ENCODE results near the gene B3GNT2. TPM values are rescaled to one million over a fixed set of nuclear protein-coding genes. Genes with fewer than 3 reads are reported as not detected.
"Not testable (repeated sequence)": the region's sequence is repeated elsewhere in the genome, so short reads cannot be mapped to it uniquely, and the experiment has no call there.

Gene B3GNT2
- polyA plus RNA-seq, 1 experiment: 8.6 TPM

DNA sequence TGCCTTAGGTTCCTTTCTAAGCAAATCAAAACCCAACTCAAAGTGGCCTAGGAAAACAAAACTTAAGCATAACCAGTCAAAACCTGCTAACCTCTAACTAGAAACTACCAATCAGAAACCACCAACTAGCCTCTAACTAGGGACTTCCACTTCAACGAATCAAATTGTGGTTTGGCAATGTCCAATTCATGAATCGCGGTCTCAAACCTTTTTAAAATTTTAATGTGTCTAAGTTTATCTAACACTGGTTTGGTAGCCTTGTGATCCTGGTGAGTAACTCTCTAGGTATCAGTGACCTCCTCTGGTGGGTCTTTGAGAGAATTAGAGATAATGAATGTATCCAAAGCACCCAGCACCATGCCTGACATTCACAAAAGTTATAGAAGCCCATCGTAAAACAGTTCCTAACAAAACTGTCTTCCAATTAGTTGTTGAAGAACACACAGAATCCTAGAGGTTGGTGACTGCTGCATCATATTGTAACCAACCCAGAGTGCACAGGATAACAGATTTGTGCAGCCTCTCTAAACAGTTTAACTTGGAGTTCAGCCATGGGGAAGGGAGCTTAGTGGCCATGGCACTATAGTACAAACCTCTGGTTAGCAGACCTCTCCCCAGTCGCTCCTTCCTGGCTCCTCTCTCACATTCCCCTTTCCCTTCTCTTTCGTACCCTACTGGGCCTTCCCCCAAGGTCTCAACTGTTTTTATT, 45.2 kb upstream of the B3GNT2 start:
- H3K27ac ChIP-seq (ENCODE audit: low read depth, low read length): no peak overlapping the region
- CTCF ChIA-PET: no interaction called here
- H3K4me3 ChIP-seq (ENCODE audit: low read depth, low read length): no peak overlapping the region
- TF ChIP-seq, protein P1, sequence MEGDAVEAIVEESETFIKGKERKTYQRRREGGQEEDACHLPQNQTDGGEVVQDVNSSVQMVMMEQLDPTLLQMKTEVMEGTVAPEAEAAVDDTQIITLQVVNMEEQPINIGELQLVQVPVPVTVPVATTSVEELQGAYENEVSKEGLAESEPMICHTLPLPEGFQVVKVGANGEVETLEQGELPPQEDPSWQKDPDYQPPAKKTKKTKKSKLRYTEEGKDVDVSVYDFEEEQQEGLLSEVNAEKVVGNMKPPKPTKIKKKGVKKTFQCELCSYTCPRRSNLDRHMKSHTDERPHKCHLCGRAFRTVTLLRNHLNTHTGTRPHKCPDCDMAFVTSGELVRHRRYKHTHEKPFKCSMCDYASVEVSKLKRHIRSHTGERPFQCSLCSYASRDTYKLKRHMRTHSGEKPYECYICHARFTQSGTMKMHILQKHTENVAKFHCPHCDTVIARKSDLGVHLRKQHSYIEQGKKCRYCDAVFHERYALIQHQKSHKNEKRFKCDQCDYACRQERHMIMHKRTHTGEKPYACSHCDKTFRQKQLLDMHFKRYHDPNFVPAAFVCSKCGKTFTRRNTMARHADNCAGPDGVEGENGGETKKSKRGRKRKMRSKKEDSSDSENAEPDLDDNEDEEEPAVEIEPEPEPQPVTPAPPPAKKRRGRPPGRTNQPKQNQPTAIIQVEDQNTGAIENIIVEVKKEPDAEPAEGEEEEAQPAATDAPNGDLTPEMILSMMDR (IDR thresholded peaks at IDR 0.05; ENCODE audit: low read depth, low read length): no peak
- POLR2A ChIA-PET: no interaction called here
- H3K9me3 ChIP-seq (ENCODE audit: control insufficient read depth, insufficient read depth, low read length): 0 out of 2 replicates have a peak, but pooled peaks cover 2% of the 10 kb centered on the region
- no peaks in the 10 kb centered on the region for H3K27me3 ChIP-seq (ENCODE audit: control insufficient read depth, insufficient read depth, low read length)
- DNase-seq (ENCODE audit: low read depth, low spot score): no peak

- no peak for DNase-seq (ENCODE audit: low read depth, low spot score)
- ChIA-PET CTCF (interaction anchor here (0.6 kb wide), 1 partner anchor 1110 kb away, joined by 8 read pairs; no protein-coding TSS in a partner anchor), POLR2A (no interaction called here)
- TF ChIP-seq, protein P1 (IDR thresholded peaks at IDR 0.05; ENCODE audit: low read depth, low read length): no peak
- Histone ChIP-seq H3K4me3 (ENCODE audit: low read depth, low read length) (no peak overlapping the region), H3K27ac (ENCODE audit: low read depth, low read length) (no peak overlapping the region), H3K9me3 (ENCODE audit: control insufficient read depth, insufficient read depth, low read length) (0 out of 2 replicates have a peak, but pooled peaks cover 3% of the 10 kb centered on the region), H3K27me3 (ENCODE audit: control insufficient read depth, insufficient read depth, low read length) (no peaks in the 10 kb centered on the region)
Observed at GRCh38 chr2:62151306-62151638, 44.6 kb upstream of the B3GNT2 start.

GRCh38 chr2:62152000-62152399, 43.9 kb upstream of the B3GNT2 start:
- POLR2A ChIA-PET: no interaction called here

DNA sequence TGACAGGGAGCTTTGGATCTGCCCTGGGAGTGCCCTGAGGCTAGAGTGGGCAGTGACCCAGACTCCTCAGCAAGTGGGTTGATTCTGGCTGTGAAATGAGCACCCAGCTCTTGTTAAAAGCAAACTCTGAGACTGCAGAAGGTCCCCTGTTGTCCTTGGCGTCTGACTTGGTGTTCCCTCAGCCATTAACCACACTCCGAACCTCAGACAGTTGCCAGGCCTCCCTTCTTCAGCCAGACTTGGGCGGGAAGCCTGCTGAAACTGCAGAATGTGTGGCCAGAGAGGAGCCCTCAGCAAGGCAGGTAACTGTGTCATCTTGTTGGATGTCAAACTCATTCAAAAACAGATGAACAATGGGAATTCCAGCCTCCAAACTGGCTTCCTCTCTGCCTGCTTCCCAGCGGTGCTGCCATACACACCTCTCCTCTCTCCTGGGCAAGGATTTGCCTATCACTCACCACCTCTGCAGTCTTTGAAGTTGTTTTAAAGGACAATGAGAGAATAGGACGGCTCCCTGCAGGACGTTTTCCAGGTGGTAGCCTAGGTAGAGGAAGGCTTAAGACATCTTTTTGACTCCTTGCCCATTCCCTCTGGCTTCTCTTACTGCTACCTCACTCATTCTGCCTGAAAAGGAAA, 38.9 kb upstream of the B3GNT2 start:
- Histone ChIP-seq H3K4me3 (ENCODE audit: low read depth, low read length) (no peak overlapping the region), H3K9me3 (ENCODE audit: control insufficient read depth, insufficient read depth, low read length) (0 out of 2 replicates have a peak, but pooled peaks cover 3% of the 10 kb centered on the region), H3K27ac (ENCODE audit: low read depth, low read length) (no peak overlapping the region), H3K27me3 (ENCODE audit: control insufficient read depth, insufficient read depth, low read length) (no peaks in the 10 kb centered on the region)
- ChIA-PET CTCF (no interaction called here), POLR2A (no interaction called here)
- DNase-seq (ENCODE audit: low read depth, low spot score): no peak
- TF ChIP-seq, protein P1 (IDR thresholded peaks at IDR 0.05; ENCODE audit: low read depth, low read length): no peak

More at GRCh38 chr2:62152000-62152399, 43.9 kb upstream of the B3GNT2 start:
- DNase-seq (ENCODE audit: low read depth, low spot score): peak; percentile 7
- Histone ChIP-seq H3K4me3 (ENCODE audit: low read depth, low read length) (no peak overlapping the region), H3K27me3 (ENCODE audit: control insufficient read depth, insufficient read depth, low read length) (no peaks in the 10 kb centered on the region), H3K27ac (ENCODE audit: low read depth, low read length) (no peak overlapping the region), H3K9me3 (ENCODE audit: control insufficient read depth, insufficient read depth, low read length) (0 out of 2 replicates have a peak, but pooled peaks cover 3% of the 10 kb centered on the region)
- CTCF ChIA-PET: no interaction called here
- TF ChIP-seq, protein P1 (IDR thresholded peaks at IDR 0.05; ENCODE audit: low read depth, low read length): no peak

DNA sequence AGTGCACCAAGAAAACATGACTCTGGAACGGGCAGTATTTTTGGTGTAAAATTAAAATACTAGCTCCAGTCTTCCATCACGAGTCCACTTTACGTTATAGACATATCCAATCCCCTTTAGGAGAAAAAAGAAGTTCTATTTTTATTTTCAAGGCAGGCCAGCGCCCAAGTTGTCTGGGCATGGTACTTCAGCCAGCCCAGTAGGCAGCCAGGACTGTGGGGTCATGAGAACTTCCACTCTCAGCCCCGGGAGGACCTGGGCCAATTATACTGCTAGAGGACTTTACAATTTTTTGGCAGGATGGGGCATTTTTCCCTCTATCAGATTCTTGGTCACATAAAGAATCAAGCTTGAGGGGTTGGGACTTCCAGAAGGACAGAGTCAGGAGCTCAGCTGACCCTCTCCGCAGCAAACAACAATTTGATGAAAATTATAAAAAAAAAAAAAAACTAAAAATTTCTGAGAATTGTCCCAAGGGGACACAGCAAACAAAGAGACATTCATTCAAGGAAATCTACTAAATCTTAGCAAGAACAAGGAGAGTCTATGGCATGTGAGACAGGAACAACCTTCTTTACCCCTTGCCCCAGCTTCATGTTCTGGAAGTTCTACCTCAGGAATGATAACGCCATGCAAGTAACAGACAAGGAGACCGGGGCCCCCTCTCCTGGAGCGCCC, 37.3 kb upstream of the B3GNT2 start:
- TF ChIP-seq, protein P1 (IDR thresholded peaks at IDR 0.05; ENCODE audit: low read depth, low read length): no peak
- POLR2A ChIA-PET: interaction anchor here (0.5 kb wide), 1 partner anchor 164 kb away, joined by 3 read pairs; no protein-coding TSS in a partner anchor

DNA sequence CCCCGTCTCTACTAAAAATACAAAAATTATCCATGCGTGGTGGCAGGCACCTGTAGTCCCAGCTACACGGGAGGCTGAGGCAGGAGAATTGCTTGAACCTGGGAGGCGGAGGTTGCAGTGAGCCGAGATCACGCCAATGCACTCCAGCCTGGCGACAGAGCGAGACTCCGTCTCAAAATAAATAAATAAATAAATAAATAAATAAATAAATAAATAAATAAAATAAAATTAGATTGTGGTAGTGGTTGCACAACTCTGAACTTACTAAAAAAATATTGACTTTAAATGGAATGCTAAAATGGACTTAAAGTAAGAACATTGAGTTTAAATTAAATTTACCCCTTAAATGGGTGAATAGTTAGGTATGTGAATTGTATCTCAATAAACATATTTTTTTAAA, 35.2 kb upstream of the B3GNT2 start:
- H3K27me3 ChIP-seq (ENCODE audit: control insufficient read depth, insufficient read depth, low read length); H3K27ac ChIP-seq (ENCODE audit: low read depth, low read length); DNase-seq (ENCODE audit: low read depth, low spot score); CTCF ChIA-PET; H3K4me3 ChIP-seq (ENCODE audit: low read depth, low read length); H3K9me3 ChIP-seq (ENCODE audit: control insufficient read depth, insufficient read depth, low read length); POLR2A ChIA-PET: not testable (repeated sequence)

More for the DNA sequence above, 37.3 kb upstream of the B3GNT2 start:
- no peak overlapping the region for H3K4me3 ChIP-seq (ENCODE audit: low read depth, low read length)
- no peak overlapping the region for H3K27ac ChIP-seq (ENCODE audit: low read depth, low read length)
- CTCF ChIA-PET: no interaction called here
- 0 out of 2 replicates have a peak, but pooled peaks cover 3% of the 10 kb centered on the region for H3K9me3 ChIP-seq (ENCODE audit: control insufficient read depth, insufficient read depth, low read length)
- H3K27me3 ChIP-seq (ENCODE audit: control insufficient read depth, insufficient read depth, low read length): no peaks in the 10 kb centered on the region
- no peak for DNase-seq (ENCODE audit: low read depth, low spot score)
